HCT116 (cell line): ENCODE measurements around the gene EIF4E1B. TPM values are rescaled to one million over a fixed set of nuclear protein-coding genes. Genes with fewer than 3 reads are reported as not detected.

Experiments
- ATAC-seq: fragments of 200-7000 bp; cut with Tn5 transposase; 2 replicates; pipeline ENCODE4 v1.9.1; 2020; ENCODE audit warnings: mild to moderate bottlenecking, moderate library complexity
- BruUV-seq: library from RNA; stranded (reverse); fragments of 400-500 nt; replicated peaks from 2 replicates; lab custom pipeline; 2021; lab: Mats Ljungman, UMichigan
- CTCF ChIA-PET: fragments of 300-600 bp; sonication (Branson Sonifier 250); formaldehyde crosslinking; loops from one replicate; lab custom pipeline; 2021; ENCODE audit warnings: antibody characterized with exemption; lab: Charles Lee
- POLR2A ChIA-PET: fragments of 300-600, 350-600 bp; sonication (Branson Sonifier 250); formaldehyde crosslinking; loops from one replicate; lab custom pipeline; 2021; ENCODE audit warnings: antibody characterized with exemption; lab: Charles Lee
- RAD21 ChIA-PET, 2 experiments: fragments of 300-600 bp; sonication (Branson Sonifier 250); formaldehyde crosslinking; loops; one replicate each; lab custom pipeline; 2023; ENCODE audit warnings: low total read pairs in 2 of 2; ENCODE audit not compliant: uncharacterized antibody in 2 of 2, unreplicated experiment in 2 of 2, low non-redundant PET in 1 of 2; lab: Charles Lee
- DNase-seq: peaks from one replicate; pipeline ENCODE4 v3.0.0-alpha.2; 2010; ENCODE audit warnings: low read depth, low spot score
- H2AFZ ChIP-seq: fragments of 200-600 bp; shearing (Covaris generic), sonication (generic); 2 replicates; pipeline ENCODE4 v1.6.1; 2017; ENCODE audit warnings: low read depth, mixed run types, mixed read lengths, antibody characterized with exemption, low read length; ENCODE audit not compliant: poor library complexity, severe bottlenecking
- H3K27ac ChIP-seq: 2 replicates; pipeline ENCODE4 v1.5.1; 2012; ENCODE audit warnings: low read depth, low read length
- H3K27me3 ChIP-seq: fragments of 200-600 bp; sonication (generic); 2 replicates; pipeline ENCODE4 v1.6.1; 2016; ENCODE audit warnings: mixed run types, low read length, mixed read lengths; ENCODE audit not compliant: insufficient read depth
- H3K36me3 ChIP-seq, 2 experiments: fragments of 200-500 bp in 1 of 2; fragments of 200-600 bp in 1 of 2; sonication (Bioruptor generic) in 1 of 2; sonication (generic) in 1 of 2; 2 replicates each; pipeline versions ENCODE4 v1.5.1 to v1.6.1; 2014 to 2016; ENCODE audit warnings: low read length in 2 of 2, inconsistent platforms in 1 of 2, mixed read lengths in 1 of 2, mixed run types in 1 of 2; ENCODE audit not compliant: insufficient read depth in 2 of 2, control insufficient read depth in 1 of 2
- H3K4me1 ChIP-seq, 2 experiments: fragments of 200-600 bp in 1 of 2; sonication (generic) in 1 of 2; 2 replicates each; pipeline versions ENCODE4 v1.5.1 to v1.6.1; 2012 to 2017; ENCODE audit warnings: low read length in 2 of 2, inconsistent platforms in 1 of 2, mild to moderate bottlenecking in 1 of 2, mixed read lengths in 1 of 2, mixed run types in 1 of 2, moderate library complexity in 1 of 2; ENCODE audit not compliant: insufficient read depth in 2 of 2, control insufficient read depth in 1 of 2
- H3K4me2 ChIP-seq: fragments of 200-600 bp; sonication (generic); 2 replicates; pipeline ENCODE4 v1.6.1; 2017; ENCODE audit warnings: mixed run types, low read length, mixed read lengths
- H3K4me3 ChIP-seq, 2 experiments: fragments of 200-600 bp in 1 of 2; sonication (generic) in 1 of 2; replicated peaks in 1 of 2; 2 replicates each; pipeline ENCODE4 v1.5.1; 2011 to 2016; ENCODE audit warnings: low read length in 2 of 2, control low read depth in 1 of 2, low read depth in 1 of 2, mild to moderate bottlenecking in 1 of 2, mixed read lengths in 1 of 2, mixed run types in 1 of 2
- H3K79me2 ChIP-seq: fragments of 200-600 bp; sonication (generic); 2 replicates; pipeline ENCODE4 v1.6.1; 2017; ENCODE audit warnings: mild to moderate bottlenecking, mixed run types, low read length, moderate library complexity, mixed read lengths; ENCODE audit not compliant: insufficient read depth
- H3K9ac ChIP-seq: fragments of 200-600 bp; sonication (generic); 2 replicates; pipeline ENCODE4 v1.6.1; 2016; ENCODE audit warnings: low read length, mixed read lengths
- H3K9me2 ChIP-seq: fragments of 200-600 bp; sonication (generic), shearing (Covaris generic); 2 replicates; pipeline ENCODE4 v1.6.1; 2017; ENCODE audit warnings: mixed run types, mild to moderate bottlenecking, moderate library complexity; ENCODE audit not compliant: insufficient read depth
- H3K9me3 ChIP-seq, 2 experiments: fragments of 200-500 bp in 1 of 2; fragments of 200-600 bp in 1 of 2; sonication (Bioruptor generic) in 1 of 2; sonication (generic) in 1 of 2; 2 replicates each; pipeline ENCODE4 v1.6.1; 2014 to 2017; ENCODE audit warnings: low read length in 2 of 2, mixed read lengths in 2 of 2, inconsistent platforms in 1 of 2, low read depth in 1 of 2, mild to moderate bottlenecking in 1 of 2, mixed run types in 1 of 2, moderate library complexity in 1 of 2; ENCODE audit not compliant: control insufficient read depth in 1 of 2, insufficient read depth in 1 of 2
- H4K20me1 ChIP-seq: fragments of 200-600 bp; sonication (generic), shearing (Covaris generic); 2 replicates; pipeline ENCODE4 v1.6.1; 2017; ENCODE audit warnings: mixed run types, mild to moderate bottlenecking, moderate library complexity; ENCODE audit not compliant: insufficient read depth
- ATF3 ChIP-seq: IDR thresholded peaks from 2 replicates; pipeline ENCODE4 v1.6.1; 2012
- ELF1 ChIP-seq: IDR thresholded peaks from 2 replicates; pipeline ENCODE4 v1.6.1; 2012; ENCODE audit warnings: low read depth, borderline replicate concordance
- EZH2phosphoT487 ChIP-seq: fragments of 200-600 bp; IDR thresholded peaks from 2 replicates; pipeline ENCODE4 v1.6.1; 2018; ENCODE audit warnings: antibody characterized with exemption, borderline replicate concordance
- FOSL1 ChIP-seq: IDR thresholded peaks from 2 replicates; pipeline ENCODE4 v1.6.1; 2012; ENCODE audit warnings: low read depth
- TCF7L2 ChIP-seq: IDR thresholded peaks from 2 replicates; pipeline ENCODE4 v1.7.0; 2011; ENCODE audit warnings: borderline replicate concordance, inconsistent platforms; ENCODE audit not compliant: insufficient read depth, insufficient read length; ENCODE audit errors: extremely low read depth
- ZFX ChIP-seq: fragments of 450-650 bp; IDR thresholded peaks from 2 replicates; pipeline ENCODE4 v1.6.1; 2017
- ZNF274 ChIP-seq: fragments of 200-500 bp; sonication (Bioruptor generic); IDR thresholded peaks from 2 replicates; pipeline ENCODE4 v1.6.1; 2014; ENCODE audit warnings: mild to moderate bottlenecking, low read depth, low read length, inconsistent platforms
- intact Hi-C: fragments of 100-400 bp; cut with micrococcal nuclease; formaldehyde crosslinking; loops from 2 replicates; pipeline ENCODE4 v1.10.0; 2022
- total RNA-seq: library from RNA; stranded (reverse); gene quantifications from one replicate; pipeline ENCODE4 v1.2.1, GENCODE V29; 2021; ENCODE audit not compliant: unreplicated experiment

EIF4E1B gene
- total RNA-seq, 1 experiment from 2014 or later: 0.07 TPM

GRCh38 chr5:176679365-176680225, 49.1 kb downstream of the EIF4E1B start:
- Histone ChIP-seq H2AFZ (no peak overlapping the region), H3K9ac (no peak overlapping the region), H3K4me3 (no peak overlapping the region), H3K4me2 (no peak overlapping the region), H3K27ac (no peak overlapping the region), H3K36me3 (no peaks in the 10 kb centered on the region), H3K9me2 (no peaks in the 10 kb centered on the region), H3K9me3 (no peaks in the 10 kb centered on the region), H3K4me1 (peaks cover 7 to 16% of the 10 kb centered on the region in 2 experiments), H3K27me3 (peaks cover 8% of the 10 kb centered on the region; the same call in 1 of the 2 replicates), H4K20me1 (no peaks in the 10 kb centered on the region), H3K79me2 (no peaks in the 10 kb centered on the region)
- ATAC-seq (no peak), DNase-seq (no peak)
- ChIA-PET CTCF (no interaction called here), RAD21 (no interaction called here), POLR2A (no interaction called here)
- no peak for TF ChIP-seq EZH2phosphoT487
- no peak for TF ChIP-seq ATF3
- no peak for TF ChIP-seq ZNF274
- no peak for TF ChIP-seq ZFX
- TF ChIP-seq TCF7L2: no peak
- intact Hi-C loops: loop anchor here (5.0 kb wide), 1 partner anchor 268 kb away; no protein-coding TSS in a partner anchor
- no TSS peak for BruUV-seq

DNA sequence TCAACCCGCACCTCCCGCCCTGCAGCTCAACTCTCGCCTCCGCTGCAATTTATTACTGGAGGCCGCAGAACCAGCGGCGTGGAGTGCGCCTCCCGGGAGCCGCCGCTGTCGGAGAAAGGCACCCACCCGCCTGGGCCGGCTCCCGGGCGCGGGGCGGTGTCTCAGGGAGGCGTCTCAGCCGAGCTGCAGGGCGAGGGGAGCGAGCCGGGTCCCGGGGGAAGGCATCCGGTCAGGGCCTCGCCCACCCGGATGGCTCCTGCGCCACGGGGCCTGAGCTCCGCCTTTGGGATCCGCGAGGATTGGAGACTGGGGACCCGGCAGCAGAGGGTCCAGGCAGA, 49.7 kb downstream of the EIF4E1B start:
- Histone ChIP-seq H4K20me1 (no peaks in the 10 kb centered on the region), H3K36me3 (no peaks in the 10 kb centered on the region), H3K4me2 (no peak overlapping the region), H3K4me1 (peaks cover 7 to 16% of the 10 kb centered on the region in 2 experiments), H3K27ac (no peak overlapping the region), H3K9me2 (no peaks in the 10 kb centered on the region), H3K9ac (no peak overlapping the region), H3K9me3 (no peaks in the 10 kb centered on the region), H3K27me3 (peaks cover 8% of the 10 kb centered on the region; the same call in 1 of the 2 replicates), H3K79me2 (no peaks in the 10 kb centered on the region), H2AFZ (no peak overlapping the region), H3K4me3 (no peak overlapping the region)
- no peak for DNase-seq
- no peak for ATAC-seq
- ChIA-PET CTCF (no interaction called here), RAD21 (no interaction called here), POLR2A (no interaction called here)
- intact Hi-C loops: no loop called here
- no peak for TF ChIP-seq ATF3
- no peak for TF ChIP-seq ZFX
- no peak for TF ChIP-seq ELF1
- TF ChIP-seq FOSL1: no peak
- TF ChIP-seq, all 23 proteins: peak for 0
- BruUV-seq: no TSS peak
